ENCODE measurements around the gene PRPS1L1. TPM values are rescaled to one million over a fixed set of nuclear protein-coding genes. Genes with fewer than 3 reads are reported as not detected.

The PRPS1L1 gene
- polyA plus RNA-seq, 3 donors: not detected

DNA sequence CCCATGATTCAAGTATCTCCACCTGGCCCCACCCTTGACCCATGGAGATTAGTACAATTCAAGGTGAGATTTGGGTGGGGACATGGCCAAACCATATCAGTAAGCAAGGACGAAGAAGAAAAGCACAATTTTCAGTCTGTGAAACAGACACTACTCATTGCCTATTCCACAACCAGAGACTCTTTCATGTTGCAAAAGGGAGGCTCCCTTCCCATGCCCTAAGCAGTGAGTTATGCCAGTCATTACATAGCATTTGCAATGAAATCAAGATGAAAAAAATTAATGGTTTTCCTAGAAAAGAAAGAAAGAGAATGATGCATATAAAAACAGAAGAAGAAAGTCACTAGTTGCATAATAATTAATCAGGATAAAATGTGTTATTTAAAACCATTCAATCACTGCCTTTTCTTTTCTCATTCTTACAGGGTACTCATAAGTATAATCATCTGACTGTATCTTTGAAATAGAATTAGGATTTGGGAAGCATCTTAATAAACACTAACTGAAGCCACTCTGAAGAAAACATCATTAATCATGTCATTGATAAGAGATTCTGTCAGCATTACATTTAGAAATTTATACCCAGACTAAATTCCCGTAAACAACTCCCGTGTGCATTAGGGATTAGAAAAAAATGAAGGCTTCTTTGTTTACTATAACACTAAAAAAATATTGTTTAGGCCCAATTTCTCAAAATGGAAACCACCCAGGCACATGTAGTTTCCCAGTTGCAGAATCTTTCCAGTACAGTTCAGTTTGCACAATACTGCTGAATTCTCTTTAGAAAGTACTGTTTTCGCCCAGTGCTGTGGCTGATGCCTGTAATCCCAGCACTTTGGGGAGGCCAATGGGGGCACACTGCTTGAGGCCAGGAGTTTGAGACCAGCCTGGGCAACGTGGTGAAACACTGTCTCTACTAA is 9.1 kb downstream of the PRPS1L1 start:
- no peak for DNase-seq (ENCODE audit: extremely low read depth in 1 of 11, low read depth in 9 of 11, low spot score in 4 of 11)

GRCh38 chr7:18016547-18017444 is 10.8 kb downstream of the PRPS1L1 start:
- DNase-seq (ENCODE audit: extremely low read depth in 1 of 11, low read depth in 9 of 11, low spot score in 4 of 11): no peak

- DNase-seq (ENCODE audit: extremely low read depth in 1 of 11, low read depth in 9 of 11, low spot score in 4 of 11): no peak
Observed at GRCh38 chr7:18013936-18014335, 13.7 kb downstream of the PRPS1L1 start.

DNA sequence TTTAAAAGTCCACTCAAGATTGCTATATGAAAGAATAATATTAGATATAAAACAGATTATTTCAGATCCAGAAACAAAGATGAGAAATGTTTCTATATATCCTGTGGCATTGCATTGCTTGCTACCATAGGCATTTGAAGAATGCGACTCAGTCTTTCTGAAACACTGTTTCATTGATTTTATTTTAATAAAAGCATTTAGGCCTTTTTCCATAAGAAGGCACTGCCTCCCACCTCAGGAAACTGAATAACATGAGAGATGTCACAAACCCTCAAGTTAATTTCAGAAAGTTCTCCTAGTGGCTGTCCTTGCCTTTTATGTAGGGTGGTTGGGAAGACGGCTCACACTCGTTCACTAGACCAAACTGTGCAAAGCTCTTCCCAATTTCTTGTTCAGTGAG is 23.3 kb downstream of the PRPS1L1 start:
- no peak for DNase-seq (ENCODE audit: extremely low read depth in 1 of 11, low read depth in 9 of 11, low spot score in 4 of 11)

GRCh38 chr7:18003286-18003994 is 24.2 kb downstream of the PRPS1L1 start:
- peak in 7 of 11 donors; percentile 3 to 56 (median 24) for DNase-seq (ENCODE audit: extremely low read depth in 1 of 11, low read depth in 9 of 11, low spot score in 4 of 11)

DNA sequence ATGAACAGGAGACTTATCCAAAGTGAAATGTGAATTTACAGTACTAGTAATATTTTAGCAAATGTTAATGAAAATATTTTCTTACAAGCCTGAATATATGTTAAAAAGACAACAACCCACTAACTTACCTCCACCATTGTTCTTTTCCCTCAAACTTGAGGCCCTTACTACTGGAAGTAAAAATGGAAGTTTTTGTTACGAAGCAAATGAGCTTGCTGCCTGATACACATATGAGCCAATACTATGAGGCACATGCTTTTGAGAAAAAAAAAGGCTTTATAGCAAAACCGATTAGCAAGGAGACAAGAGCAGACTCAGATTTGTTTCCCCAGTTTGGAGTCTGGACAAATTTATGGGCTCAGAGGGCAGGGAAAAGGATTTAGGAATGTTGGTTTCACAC is 29.0 kb downstream of the PRPS1L1 start:
- DNase-seq (ENCODE audit: extremely low read depth in 1 of 11, low read depth in 9 of 11, low spot score in 4 of 11): no peak

GRCh38 chr7:17996442-17997223 is 31.0 kb downstream of the PRPS1L1 start:
- no peak for DNase-seq (ENCODE audit: extremely low read depth in 1 of 11, low read depth in 9 of 11, low spot score in 4 of 11)

DNA sequence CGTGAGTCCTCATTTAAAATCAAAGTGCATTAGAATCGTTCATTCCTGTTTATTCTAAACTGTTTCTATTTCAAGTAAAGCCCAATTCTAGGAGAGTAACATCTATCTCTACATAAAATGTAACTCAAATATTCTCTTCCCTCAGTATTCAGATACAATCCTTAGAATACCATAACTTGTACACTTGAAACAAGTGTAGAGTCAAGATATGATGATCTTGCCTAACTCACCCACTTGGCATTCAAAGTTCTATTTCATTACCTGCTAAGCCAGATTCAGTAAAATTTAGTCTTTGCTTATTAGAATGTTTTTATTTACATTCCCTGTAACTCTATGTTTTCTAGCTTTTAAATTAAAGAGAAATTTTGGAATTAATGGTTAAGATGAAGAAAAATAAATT is 31.6 kb downstream of the PRPS1L1 start:
- no peak for DNase-seq (ENCODE audit: extremely low read depth in 1 of 11, low read depth in 9 of 11, low spot score in 4 of 11)

DNA sequence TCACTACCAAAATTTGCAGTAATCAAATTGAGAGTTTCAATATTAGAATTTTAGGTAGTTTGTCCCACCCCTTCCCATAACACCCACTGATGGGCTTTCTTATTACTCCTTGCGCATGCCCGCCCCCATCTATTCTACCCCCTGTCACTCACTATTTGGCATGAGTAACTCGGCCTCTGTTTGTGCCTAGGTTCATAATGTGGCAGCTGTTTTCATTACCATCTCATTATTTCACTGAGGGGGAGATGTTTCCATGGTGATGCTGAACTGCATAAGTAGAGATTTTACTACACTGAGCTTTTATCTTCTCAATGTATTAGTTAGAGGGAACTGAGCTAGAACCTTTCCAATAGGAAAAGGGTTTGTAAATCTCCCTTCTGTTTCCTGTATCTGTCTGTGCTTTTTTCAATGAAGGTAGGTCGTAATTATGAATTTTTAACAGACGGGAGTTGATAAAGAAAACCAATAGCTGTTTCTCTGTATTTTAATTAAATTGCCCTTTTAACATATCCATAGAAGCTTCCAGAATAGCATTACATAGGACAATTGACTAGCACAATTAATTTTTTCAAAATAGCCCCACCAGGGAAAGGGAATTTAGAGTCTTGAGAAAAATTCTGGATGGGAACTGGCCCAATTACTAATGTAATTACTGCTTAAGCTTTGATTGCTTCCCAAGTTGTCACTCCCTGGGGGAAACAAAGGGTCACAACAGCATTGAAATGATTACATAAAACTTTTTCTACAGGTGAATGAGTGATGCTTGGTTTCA is 33.4 kb downstream of the PRPS1L1 start:
- no peak for DNase-seq (ENCODE audit: extremely low read depth in 1 of 11, low read depth in 9 of 11, low spot score in 4 of 11)

DNA sequence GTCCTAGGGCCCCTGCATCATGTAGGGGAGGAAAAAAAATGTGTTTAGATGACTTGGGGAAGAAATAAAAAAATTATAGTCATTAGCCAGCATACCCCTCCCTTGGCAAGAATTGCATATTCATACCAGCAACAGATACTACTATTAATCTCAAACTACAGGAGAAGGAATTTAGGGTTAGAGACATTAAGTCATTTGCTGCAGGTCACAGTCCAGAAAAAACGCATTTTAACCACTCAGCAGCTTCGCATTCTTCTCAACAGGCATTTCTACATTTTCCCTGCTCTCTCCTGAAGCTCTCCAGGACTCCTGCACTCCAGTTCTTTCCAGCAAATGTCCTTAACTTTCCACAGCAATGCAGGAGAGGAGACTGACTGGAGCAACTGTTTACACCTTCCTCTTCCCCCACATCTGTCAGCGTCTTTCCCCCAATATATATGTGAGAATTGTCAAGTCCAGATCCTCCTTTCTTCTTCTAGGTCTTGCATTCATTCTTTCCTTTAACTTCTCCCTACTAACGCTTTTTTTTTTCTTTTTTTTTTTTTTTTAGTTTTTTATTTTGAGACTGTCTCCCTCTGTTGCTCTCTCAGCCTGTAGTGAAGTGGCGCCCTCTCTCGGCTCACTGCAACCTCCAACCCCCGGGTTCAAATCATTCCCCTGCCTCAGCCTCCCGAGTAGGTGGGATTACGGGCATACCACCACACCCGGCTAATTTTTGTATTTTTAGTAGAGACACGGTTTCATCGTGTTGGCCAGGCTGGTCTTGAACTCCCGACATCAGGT is 35.6 kb downstream of the PRPS1L1 start:
- DNase-seq (ENCODE audit: extremely low read depth in 1 of 11, low read depth in 9 of 11, low spot score in 4 of 11): no peak

DNA sequence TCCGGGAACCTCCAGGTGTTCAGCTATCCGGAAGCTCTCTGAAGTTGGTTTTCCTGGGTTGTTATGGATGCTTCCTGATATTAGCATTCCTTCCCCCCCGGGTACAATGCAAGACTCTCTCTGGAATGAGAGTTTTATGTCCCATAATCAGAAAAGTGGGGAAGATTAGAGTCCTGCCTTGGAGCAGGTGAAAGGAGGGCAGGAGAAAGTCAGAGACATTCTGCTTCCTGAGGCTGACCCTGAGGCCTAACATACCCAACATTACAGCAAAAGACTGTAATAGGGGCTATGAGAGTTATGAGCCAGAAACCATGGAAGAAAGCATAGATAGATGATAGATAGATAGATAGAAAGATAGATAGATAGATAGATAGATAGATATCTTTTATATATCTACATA is 36.9 kb downstream of the PRPS1L1 start:
- DNase-seq (ENCODE audit: extremely low read depth in 1 of 11, low read depth in 9 of 11, low spot score in 4 of 11): no peak

DNA sequence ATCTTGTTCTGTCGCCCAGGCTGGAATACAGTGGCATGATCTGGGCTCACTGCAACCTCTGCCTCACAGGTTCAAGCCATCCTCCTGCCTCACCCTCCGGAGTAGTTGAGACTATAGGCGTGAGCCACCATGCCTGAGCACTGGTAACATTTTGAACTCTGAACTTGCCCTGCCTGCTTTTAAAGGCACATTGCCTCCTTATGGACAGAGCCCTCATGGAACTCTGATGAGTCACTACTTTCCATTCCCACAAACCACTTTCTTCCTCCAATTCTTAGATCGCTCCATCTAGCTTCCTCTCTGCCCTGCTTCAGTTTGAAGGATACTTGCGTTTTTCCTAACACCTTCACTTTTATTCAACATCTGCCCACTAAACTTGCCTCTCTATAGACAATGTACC is 38.1 kb downstream of the PRPS1L1 start:
- DNase-seq (ENCODE audit: extremely low read depth in 1 of 11, low read depth in 9 of 11, low spot score in 4 of 11): no peak

DNA sequence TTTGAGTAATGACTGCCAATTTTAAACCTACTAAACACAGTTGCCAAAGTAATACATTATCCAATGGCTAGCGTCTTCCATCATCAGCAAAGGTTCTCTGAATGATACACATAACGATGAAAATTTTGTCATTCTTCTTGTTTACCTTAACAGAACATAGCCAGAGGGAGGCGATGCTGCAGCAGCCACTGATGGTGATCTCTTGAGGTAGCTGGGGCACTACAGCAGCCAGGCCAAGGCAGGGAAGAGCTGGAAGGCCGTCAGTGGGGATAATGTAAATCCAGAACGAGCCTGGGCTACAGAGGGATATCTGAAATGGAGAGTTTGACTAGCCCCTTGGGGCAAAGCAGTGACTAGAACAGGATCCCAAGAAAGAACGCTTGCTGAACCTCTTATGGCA is 38.8 kb downstream of the PRPS1L1 start:
- DNase-seq (ENCODE audit: extremely low read depth in 1 of 11, low read depth in 9 of 11, low spot score in 4 of 11): no peak

DNA sequence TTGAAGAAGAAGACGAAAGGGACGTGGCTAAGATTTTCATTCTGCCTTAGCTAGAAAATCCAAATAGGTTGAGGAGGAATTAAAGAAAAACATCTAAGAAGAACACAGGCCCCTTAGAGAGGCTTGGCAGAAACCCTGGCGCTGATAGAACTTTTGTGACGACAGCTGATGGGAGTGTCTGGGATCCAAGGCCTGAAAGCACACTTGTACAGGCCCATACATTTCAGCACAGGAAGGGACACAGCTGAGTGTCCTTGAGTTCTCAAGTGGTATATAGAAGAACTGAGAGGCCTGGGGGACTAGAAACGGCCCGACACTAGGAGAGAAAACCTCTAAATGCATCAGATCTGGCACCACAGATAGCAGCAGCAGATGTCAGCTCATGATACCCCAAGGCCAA is 39.5 kb downstream of the PRPS1L1 start:
- no peak for DNase-seq (ENCODE audit: extremely low read depth in 1 of 11, low read depth in 9 of 11, low spot score in 4 of 11)

DNA sequence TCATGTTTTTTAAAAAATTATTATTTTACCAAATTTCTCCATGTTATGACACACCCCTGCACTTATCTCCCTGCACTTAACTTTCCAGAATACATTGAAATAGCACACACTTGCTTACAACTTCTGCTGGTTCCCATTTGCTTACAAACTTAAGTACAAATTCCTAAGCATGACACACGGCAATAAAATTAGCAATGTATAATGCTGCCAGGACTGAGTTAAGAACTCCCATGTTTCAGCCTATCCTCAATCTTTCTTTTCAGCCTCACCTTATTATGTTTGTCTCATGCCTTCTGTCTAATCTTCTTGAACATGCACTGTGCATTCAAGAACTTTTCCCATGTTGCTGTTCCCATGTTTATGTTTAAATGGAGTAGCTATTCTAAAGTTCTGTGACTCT is 40.8 kb downstream of the PRPS1L1 start:
- DNase-seq (ENCODE audit: extremely low read depth in 1 of 11, low read depth in 9 of 11, low spot score in 4 of 11): no peak

- no peak for DNase-seq (ENCODE audit: extremely low read depth in 1 of 11, low read depth in 9 of 11, low spot score in 4 of 11)
Observed at GRCh38 chr7:17985473-17986239, 42.0 kb downstream of the PRPS1L1 start.

GRCh38 chr7:17984288-17984687 is 43.4 kb downstream of the PRPS1L1 start:
- DNase-seq (ENCODE audit: extremely low read depth in 1 of 11, low read depth in 9 of 11, low spot score in 4 of 11): no peak

All from renal cortex interstitium (tissue), 11 donors.